GM12872 (cell line): ENCODE data around the gene ACRBP.

Source experiments
- TF ChIP-seq, protein P1 (sequence below): IDR thresholded peaks from 3 replicates; pipeline ENCODE4 v1.5.1; 2011; ENCODE audit warnings: low read depth, mild to moderate bottlenecking, low read length, moderate library complexity; ENCODE audit not compliant: insufficient read depth

The ACRBP gene

DNA sequence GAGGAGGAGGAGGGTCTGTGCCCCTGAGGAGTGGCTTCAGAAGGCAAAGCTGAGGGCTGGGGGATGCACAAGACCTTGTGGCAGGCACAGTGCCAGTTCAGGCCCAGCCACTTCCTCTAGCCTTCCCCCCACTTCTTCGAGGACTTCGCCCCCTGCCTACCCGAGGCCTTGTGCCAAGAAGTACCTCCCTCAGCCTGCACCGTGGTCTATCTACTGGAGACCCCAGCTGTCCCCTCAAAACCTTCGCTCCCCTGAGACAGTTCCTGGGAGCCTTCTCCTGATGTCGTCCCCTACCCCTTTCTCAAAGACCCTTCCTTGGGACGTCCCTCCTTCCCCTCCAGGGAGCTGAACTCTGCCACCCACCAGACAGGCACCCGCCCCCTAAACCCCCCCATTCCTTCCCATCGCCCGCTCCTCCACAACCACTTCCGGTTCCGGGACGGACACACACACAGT, 41.3 kb upstream of the ACRBP start:
- TF ChIP-seq, protein P1, sequence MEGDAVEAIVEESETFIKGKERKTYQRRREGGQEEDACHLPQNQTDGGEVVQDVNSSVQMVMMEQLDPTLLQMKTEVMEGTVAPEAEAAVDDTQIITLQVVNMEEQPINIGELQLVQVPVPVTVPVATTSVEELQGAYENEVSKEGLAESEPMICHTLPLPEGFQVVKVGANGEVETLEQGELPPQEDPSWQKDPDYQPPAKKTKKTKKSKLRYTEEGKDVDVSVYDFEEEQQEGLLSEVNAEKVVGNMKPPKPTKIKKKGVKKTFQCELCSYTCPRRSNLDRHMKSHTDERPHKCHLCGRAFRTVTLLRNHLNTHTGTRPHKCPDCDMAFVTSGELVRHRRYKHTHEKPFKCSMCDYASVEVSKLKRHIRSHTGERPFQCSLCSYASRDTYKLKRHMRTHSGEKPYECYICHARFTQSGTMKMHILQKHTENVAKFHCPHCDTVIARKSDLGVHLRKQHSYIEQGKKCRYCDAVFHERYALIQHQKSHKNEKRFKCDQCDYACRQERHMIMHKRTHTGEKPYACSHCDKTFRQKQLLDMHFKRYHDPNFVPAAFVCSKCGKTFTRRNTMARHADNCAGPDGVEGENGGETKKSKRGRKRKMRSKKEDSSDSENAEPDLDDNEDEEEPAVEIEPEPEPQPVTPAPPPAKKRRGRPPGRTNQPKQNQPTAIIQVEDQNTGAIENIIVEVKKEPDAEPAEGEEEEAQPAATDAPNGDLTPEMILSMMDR, result no peak

DNA sequence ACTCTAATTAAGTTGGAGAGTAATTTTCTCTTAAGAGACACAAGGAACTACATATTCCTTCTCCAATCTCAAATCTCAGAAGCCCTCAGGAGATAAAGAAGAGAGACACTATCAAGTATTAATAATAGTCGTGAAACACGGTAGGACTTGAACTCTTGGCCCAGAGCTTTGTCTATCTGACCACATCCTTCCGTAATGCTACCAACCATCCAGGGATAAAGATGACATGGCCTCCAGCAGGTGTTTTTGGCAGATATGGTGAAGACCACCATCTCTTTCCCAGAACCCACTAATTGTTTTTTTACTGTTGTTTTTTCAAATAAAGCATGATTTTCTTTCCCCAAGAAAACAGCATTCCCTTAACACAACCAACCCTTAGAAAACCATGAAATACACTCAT, 38.6 kb upstream of the ACRBP start:
- TF ChIP-seq, protein P1, result no peak

DNA sequence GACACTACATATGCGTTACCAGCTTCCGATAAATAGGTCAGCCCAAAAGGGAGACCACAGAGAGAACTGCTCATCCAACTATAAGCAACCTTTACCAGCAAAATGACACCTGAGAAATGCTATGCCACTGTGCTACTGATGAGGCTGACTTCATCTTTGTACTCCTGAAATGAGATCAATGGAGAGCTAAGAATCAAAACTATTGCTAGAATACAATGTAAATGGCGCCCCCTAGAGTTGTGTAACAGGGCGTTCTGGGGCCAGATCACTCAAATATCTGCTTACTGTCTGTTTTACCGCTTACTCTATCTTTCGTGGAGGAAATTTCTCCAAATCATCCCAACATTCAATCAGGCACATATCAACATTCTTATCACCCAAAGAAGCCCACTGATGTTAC, 37.4 kb upstream of the ACRBP start:
- TF ChIP-seq, protein P1, result peak; percentile 62

DNA sequence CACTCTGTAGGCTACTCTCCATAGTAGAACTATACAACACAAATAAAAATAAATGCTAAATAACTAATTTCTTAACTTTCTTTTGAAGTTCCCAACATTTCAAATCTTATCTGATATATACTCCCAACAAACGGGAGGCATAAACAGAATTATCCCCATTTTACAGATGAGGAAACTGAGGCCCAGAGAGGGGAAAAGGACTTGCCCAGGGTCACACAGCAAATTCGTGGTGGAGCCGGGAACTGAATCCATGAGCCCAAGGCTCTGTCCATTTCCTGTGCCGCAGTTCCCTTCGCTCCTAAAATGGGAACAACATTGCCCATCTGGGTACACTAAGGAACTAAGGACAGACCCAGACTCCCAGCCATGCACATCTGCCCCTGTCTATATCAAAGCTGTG, 29.7 kb upstream of the ACRBP start:
- TF ChIP-seq, protein P1, result no peak

DNA sequence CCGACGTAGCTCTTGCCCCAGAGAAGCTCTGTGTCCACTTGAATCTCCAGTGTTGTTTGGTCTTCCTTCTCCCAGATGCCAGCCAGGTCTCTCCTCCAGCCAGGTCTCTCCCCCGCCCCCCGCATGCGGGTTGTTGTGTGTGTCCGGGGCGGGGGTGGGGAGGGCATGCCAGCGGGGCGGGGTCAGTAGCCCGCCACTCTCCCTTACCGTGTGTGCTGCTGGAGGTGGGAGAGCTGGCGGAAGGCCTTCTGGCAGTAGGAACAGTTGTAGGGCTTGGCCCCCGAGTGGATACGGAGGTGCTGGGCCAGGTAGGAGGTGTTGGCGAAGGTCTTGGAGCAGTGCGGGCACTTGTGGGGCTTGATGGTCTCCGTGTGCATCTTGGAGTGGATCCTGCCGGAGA, 24.9 kb upstream of the ACRBP start:
- TF ChIP-seq, protein P1, result no peak

DNA sequence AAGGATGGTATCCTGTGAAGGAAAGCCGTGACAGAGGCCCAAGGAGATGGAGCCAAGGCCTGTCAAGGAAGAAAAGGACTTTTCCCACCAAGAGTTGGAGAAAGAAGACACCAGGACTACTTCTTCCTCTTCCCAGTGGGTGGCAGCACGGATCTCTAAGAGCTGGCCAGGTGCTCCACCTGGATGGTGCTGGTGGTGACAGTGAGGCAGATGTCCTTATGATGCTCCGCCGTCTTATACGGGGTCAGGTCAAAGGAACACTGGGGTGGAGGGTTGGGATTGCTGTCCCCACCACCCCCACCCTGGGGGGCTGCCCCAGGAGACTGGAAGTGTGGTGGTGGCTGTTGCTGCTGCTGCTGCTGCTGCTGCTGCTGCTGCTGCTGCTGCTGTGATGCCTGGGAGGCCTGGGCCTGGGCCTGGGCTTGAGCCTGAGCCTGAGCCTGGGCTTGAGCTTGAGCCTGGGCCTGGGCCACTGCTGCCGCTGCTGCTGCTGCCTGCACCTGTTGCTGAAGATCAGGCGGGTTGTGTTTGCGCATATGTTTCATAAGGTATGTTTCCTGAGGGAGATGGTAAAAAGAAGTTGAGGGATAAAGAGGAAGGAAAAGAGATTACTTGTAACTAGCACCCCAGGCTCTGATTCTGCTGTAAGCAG, 20.5 kb upstream of the ACRBP start:
- TF ChIP-seq, protein P1, result peak; percentile 45; the same call in 2 of the 3 replicates

DNA sequence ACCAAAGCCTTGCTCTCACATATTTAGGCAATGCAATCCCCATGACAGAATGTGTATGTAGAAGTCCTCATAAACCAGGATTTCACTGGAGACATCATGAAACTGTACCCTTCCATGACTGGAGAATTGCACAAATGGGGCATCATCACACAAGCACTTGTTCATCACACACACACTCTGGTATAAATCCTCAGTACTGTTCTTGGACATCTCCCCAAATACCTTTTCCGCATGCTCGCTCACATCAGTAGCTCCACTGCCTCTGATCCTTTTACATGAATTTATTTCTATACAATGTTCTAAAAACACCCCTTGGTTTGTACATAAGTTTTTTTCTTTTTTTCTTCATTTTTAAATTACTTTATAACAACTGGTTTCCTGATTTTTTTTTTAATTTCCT, 19.0 kb upstream of the ACRBP start:
- TF ChIP-seq, protein P1, result no peak
